Putamen (tissue), 1 donor: ENCODE results near the gene SPATA20.

Experiments
- DNase-seq: peaks from one replicate; pipeline ENCODE4 v3.0.0-alpha.2; 2016; ENCODE audit warnings: low spot score

Gene SPATA20

GRCh38 chr17:50559674-50560184 is 12.8 kb downstream of the SPATA20 start:
- DNase-seq: no peak

GRCh38 chr17:50560185-50560824 is 13.3 kb downstream of the SPATA20 start, which contains the start of gene CACNA1G:
Gene CACNA1G, plus strand, starts transcription at chr17:50560715. Its CDS starts 745 bp downstream, at chr17:50561460.
- DNase-seq: peak; percentile 58

- DNase-seq: no peak
Observed at GRCh38 chr17:50560931-50561745, 14.2 kb downstream of the SPATA20 start.

- no peak for DNase-seq
Observed at GRCh38 chr17:50561746-50562141, 14.8 kb downstream of the SPATA20 start.

- DNase-seq: no peak
Observed at GRCh38 chr17:50562242-50563091, 15.5 kb downstream of the SPATA20 start.

GRCh38 chr17:50563092-50563511 is 16.1 kb downstream of the SPATA20 start:
- DNase-seq: no peak

- no peak for DNase-seq
Observed at GRCh38 chr17:50564916-50565315, 17.9 kb downstream of the SPATA20 start.

GRCh38 chr17:50565402-50566350 is 18.7 kb downstream of the SPATA20 start:
- DNase-seq: peak; percentile 83

GRCh38 chr17:50566886-50567285 is 19.9 kb downstream of the SPATA20 start:
- no peak for DNase-seq

GRCh38 chr17:50568659-50569058 is 21.7 kb downstream of the SPATA20 start:
- no peak for DNase-seq

GRCh38 chr17:50569592-50569991 is 22.6 kb downstream of the SPATA20 start:
- no peak for DNase-seq

GRCh38 chr17:50570032-50570431 is 23.1 kb downstream of the SPATA20 start:
- DNase-seq: no peak

GRCh38 chr17:50570528-50570927 is 23.6 kb downstream of the SPATA20 start:
- DNase-seq: no peak

GRCh38 chr17:50571681-50572080 is 24.7 kb downstream of the SPATA20 start:
- DNase-seq: no peak

- no peak for DNase-seq
Observed at GRCh38 chr17:50572541-50572940, 25.6 kb downstream of the SPATA20 start.

- DNase-seq: no peak
Observed at GRCh38 chr17:50573866-50574611, 27.1 kb downstream of the SPATA20 start.

- no peak for DNase-seq
Observed at GRCh38 chr17:50575581-50576210, 28.7 kb downstream of the SPATA20 start.

- DNase-seq: no peak
Observed at GRCh38 chr17:50576864-50577263, 29.9 kb downstream of the SPATA20 start.

GRCh38 chr17:50577451-50577954 is 30.5 kb downstream of the SPATA20 start:
- no peak for DNase-seq

- DNase-seq: no peak
Observed at GRCh38 chr17:50578173-50578572, 31.2 kb downstream of the SPATA20 start.
